OCI-M1 (cell line): ENCODE data around the gene CDH4.
"Not testable (repeated sequence)": the region's sequence is repeated elsewhere in the genome, so short reads cannot be mapped to it uniquely, and the experiment has no call there.

Experiments
- DNase-seq: peaks from one replicate; lab custom pipeline; 2025; lab: John Stamatoyannopoulos, UW

CDH4 gene

GRCh38 chr20:61847986-61848385 lies 595.9 kb downstream of the CDH4 start:
- no peak for DNase-seq

DNA sequence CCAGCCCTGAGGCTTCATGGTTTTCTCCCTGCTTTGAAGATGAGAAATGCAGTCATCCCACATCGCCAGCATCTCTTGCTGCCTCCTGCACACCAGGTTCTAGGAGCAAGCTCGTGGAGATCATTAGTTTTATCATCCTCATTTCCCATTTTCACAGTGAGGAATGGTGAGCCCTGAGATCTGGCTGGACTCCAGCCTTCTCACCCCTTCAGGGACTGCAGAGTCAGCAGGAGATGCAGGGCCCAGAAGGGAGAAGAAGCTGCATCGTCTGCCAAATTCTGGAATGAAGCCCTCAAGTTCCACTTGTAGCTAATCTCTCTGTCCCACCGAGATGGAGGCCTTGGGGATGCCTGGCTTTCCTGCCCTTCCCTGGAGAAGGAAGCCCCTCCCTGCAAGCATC lies 596.8 kb downstream of the CDH4 start:
- no peak for DNase-seq

- no peak for DNase-seq
These were observed 597.3 kb downstream of the CDH4 start for GRCh38 chr20:61849376-61849775.

GRCh38 chr20:61849822-61850221 lies 597.8 kb downstream of the CDH4 start:
- no peak for DNase-seq

DNA sequence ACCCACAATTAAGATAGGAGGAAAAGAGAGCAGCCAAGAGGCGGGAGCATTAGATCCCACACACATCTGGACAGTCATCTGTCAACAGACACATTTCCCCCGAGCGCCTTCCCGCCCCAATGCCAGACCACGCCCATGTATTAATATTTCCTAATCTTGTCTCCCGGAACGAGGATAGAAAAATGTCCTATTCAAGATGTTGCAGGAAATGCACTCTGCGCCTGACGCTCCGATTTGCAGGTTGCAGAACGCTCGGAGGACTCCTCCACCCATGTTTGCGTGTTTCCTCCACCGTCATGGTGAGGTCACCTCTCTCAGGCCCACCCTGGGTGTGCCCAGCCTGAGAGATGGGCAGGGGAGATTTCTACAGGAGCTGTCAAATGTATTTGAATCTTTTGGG lies 598.4 kb downstream of the CDH4 start:
- DNase-seq: no peak

GRCh38 chr20:61850926-61851900 lies 599.2 kb downstream of the CDH4 start:
- no peak for DNase-seq

- no peak for DNase-seq
These were observed 600.4 kb downstream of the CDH4 start for GRCh38 chr20:61852268-61853072.

GRCh38 chr20:61853073-61854005 lies 601.3 kb downstream of the CDH4 start:
- DNase-seq: no peak

GRCh38 chr20:61854538-61854937 lies 602.5 kb downstream of the CDH4 start:
- DNase-seq: not testable (repeated sequence)

GRCh38 chr20:61855286-61855685 lies 603.2 kb downstream of the CDH4 start:
- DNase-seq: no peak

GRCh38 chr20:61856626-61857413 lies 604.8 kb downstream of the CDH4 start:
- no peak for DNase-seq

DNA sequence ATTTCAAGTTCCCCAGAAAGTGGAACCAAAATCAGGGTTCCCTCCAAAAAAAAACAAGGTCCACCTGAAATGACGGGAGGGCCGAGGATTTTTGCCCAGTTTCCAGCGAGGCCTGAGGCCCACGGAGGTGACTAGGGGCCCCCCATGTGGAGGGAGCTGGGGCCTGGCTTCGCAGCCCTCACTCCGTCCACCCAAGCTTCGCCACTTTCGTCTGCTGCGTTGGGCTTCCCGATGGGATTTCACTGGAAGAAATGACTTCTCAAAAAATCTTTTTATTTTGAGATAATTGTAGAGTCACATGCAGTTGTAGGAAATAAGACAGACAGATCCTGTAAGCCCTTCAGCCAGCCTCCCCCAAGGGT lies 605.3 kb downstream of the CDH4 start:
- DNase-seq: no peak

GRCh38 chr20:61857884-61858283 lies 605.8 kb downstream of the CDH4 start:
- DNase-seq: no peak

GRCh38 chr20:61859767-61860166 lies 607.7 kb downstream of the CDH4 start:
- no peak for DNase-seq

GRCh38 chr20:61860260-61860987 lies 608.4 kb downstream of the CDH4 start:
- DNase-seq: no peak

DNA sequence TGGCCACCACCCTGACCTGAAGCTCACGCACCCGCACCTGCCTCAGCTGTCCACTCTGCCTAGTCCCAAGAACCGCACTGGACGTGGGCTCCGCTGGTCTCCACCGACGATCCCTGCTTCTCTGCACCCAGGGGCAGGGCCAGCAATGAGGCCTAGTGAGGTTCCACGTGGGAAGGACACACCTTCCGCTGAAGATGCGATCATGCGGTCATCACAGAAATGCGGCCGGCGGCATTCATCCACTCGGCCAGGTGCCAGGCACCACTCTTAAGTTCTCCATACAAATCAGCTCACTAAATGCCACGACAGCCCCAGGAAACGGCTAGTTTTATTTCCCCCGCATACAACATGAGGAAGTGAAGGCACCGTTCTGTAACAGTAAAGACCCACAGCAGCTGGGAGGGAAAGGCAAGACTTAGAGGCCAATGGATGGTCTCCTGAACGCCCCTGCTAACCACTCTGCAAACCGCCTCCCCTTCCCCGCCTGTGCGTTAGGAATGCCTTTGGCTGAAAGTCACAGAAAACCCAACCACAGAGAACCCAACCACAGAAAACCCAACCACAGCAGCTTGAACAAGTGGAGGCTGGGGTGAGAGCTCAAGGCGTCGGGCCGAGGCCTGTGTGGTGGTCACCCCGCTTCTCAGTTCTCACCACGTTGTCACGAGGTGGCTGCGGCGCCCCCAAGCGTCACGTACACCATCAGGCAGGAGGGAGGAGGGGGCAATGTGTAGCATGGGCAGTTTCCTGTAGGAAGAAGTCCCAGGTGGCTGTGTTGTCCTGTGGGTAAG lies 609.2 kb downstream of the CDH4 start:
- no peak for DNase-seq

DNA sequence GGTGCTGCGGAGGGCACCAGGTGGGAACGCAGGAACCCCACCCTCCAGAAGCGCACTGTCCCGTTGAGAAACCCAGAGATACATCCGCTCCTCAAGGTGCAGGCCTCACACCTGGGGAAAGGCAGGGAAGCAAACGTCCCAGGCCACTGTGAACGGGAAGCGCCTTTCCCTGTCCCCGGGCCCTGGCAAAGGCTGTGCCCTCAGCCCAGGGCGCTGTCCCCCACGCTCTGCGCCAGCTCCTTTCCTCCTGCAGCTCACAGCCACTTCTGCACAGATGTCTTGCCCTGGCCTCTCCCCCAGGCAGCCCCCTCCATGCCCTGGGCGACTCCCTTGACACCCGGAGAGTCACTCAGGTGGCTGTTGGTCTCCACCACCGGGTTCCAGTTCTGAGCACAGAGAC lies 609.8 kb downstream of the CDH4 start:
- DNase-seq: no peak

- DNase-seq: no peak
These were observed 610.8 kb downstream of the CDH4 start for GRCh38 chr20:61862881-61863280.

DNA sequence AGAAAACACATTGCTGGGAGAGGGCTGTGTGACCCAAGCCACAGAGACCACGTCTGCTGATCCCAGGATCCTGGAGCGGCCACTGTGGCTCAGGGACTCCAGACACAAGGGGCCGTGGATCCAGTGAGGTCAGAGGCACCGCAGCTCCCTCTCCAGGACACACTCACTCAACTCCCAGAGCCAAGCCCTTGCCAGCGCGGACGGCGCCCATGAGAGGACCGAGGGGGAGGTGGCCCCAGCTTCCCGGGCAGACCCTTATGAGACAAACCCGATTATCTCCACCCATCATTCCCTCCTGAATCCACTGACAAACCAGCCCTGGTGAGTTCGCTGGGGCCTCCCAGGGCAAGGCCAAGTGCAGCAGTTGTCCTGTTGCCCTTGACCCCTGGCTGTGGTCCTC lies 612.4 kb downstream of the CDH4 start:
- no peak for DNase-seq

DNA sequence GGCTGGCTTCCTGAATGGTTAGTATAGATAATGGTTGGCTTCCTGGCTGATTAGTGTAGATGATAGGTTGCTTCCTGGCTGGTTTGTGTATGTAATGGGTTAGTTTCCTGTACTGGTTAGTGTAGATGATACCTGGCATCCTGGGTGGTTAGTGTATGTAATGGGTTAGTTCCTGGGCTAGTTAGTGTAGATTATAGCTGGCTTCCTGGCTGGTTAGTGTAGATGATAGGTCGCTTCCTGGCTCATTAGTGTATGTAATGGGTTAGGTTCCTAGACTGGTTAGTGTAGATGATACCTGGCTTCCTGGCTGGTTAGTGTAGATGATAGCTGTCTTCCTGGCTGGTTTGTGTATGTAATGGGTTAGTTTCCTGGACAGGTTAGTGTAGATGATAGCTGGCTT lies 613.3 kb downstream of the CDH4 start:
- DNase-seq: no peak
